Nephron (organoid): ENCODE measurements around the gene CTNND2.
"Not testable (repeated sequence)": the region's sequence is repeated elsewhere in the genome, so short reads cannot be mapped to it uniquely, and the experiment has no call there.

Source experiments
- H3K27ac Mint-ChIP-seq, 3 experiments: 2 replicates each; pipeline ENCODE4 v1.8.0; 2020; ENCODE audit warnings: mixed read lengths in 3 of 3, mild to moderate bottlenecking in 2 of 3, moderate library complexity in 1 of 3
- H3K27me3 Mint-ChIP-seq: 2 replicates; pipeline ENCODE4 v1.8.0; 2021; ENCODE audit warnings: low read depth, mild to moderate bottlenecking, moderate library complexity, mixed read lengths
- H3K36me3 Mint-ChIP-seq: 2 replicates; pipeline ENCODE4 v1.8.0; 2020; ENCODE audit warnings: low read depth, mixed read lengths
- H3K4me1 Mint-ChIP-seq: 2 replicates; pipeline ENCODE4 v1.8.0; 2020; ENCODE audit warnings: mixed read lengths
- H3K4me3 Mint-ChIP-seq, 3 experiments: 2 replicates each; pipeline ENCODE4 v1.8.0; 2020; ENCODE audit warnings: mild to moderate bottlenecking in 3 of 3, mixed read lengths in 3 of 3, moderate library complexity in 2 of 3
- H3K9me3 Mint-ChIP-seq: 2 replicates; pipeline ENCODE4 v1.8.0; 2020; ENCODE audit warnings: mixed read lengths
- TF ChIP-seq, protein P1 (sequence below), 3 experiments: fragments of 200-600 bp; sonication (generic); IDR thresholded peaks; one replicate each; pipeline ENCODE4 v1.5.0; 2021; ENCODE audit warnings: antibody characterized with exemption in 3 of 3; ENCODE audit not compliant: unreplicated experiment in 3 of 3

The CTNND2 gene

DNA sequence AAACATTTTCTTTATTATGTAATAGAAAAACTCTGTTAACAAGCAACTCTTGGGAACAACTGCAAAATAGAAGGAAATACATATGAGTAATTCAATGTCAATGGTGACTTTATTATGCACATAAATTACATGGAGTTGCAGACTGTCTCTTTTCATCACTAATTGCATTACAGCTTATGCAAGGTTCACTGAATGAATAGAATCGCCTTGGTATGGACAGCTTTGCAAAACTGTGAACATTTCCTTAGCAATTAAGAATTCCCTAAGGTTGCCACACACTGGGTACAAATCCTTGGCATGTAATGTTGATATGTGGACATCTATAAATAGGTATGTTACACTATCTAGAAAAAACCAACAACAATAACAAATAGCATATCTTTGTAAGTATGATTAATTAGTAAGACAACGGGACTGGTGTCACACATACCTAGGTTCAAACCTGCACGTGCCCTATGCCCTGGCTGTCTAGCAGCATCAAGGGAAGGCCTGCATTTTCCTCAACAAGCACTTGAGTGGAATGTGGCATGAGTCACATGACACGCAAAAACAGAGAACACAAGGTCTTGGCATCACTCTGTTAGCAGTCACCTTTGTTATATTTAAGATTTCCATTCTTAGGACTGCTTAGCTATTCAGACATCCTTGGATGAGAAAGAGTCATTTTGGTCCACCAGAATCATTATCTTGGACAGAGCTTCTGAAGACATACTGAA is 263.9 kb downstream of the CTNND2 start:
- no peaks in the 10 kb centered on the region for H3K9me3 Mint-ChIP-seq
- H3K27ac Mint-ChIP-seq = no peak overlapping the region
- H3K27me3 Mint-ChIP-seq = no peaks in the 10 kb centered on the region
- TF ChIP-seq, protein P1, sequence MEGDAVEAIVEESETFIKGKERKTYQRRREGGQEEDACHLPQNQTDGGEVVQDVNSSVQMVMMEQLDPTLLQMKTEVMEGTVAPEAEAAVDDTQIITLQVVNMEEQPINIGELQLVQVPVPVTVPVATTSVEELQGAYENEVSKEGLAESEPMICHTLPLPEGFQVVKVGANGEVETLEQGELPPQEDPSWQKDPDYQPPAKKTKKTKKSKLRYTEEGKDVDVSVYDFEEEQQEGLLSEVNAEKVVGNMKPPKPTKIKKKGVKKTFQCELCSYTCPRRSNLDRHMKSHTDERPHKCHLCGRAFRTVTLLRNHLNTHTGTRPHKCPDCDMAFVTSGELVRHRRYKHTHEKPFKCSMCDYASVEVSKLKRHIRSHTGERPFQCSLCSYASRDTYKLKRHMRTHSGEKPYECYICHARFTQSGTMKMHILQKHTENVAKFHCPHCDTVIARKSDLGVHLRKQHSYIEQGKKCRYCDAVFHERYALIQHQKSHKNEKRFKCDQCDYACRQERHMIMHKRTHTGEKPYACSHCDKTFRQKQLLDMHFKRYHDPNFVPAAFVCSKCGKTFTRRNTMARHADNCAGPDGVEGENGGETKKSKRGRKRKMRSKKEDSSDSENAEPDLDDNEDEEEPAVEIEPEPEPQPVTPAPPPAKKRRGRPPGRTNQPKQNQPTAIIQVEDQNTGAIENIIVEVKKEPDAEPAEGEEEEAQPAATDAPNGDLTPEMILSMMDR (IDR thresholded peaks at IDR 0.05; ENCODE audit: unreplicated experiment in 3 of 3) = no peak
- no peak overlapping the region for H3K4me3 Mint-ChIP-seq
- no peaks in the 10 kb centered on the region for H3K36me3 Mint-ChIP-seq
- H3K4me1 Mint-ChIP-seq = no peaks in the 10 kb centered on the region

DNA sequence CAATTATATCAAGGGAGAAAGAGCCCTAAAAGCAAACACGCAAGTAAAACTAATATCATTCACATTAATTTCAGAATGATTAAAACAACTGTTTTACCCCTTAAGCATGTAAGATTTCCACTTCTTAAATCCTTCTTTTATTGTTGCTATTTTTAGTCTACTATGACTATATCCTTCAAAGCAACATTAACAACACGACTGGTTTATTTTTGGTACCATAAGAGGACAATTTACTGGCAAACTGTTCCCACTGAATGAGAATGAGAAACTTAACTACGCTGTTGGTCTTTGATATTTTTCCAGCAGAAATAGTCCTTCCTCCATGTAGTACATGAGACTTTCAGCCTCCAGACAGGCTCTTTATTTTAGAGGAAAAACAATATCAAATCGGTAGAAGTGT is 281.5 kb downstream of the CTNND2 start:
- Mint-ChIP-seq H3K4me3 (no peak overlapping the region), H3K27ac (no peak overlapping the region), H3K4me1 (no peaks in the 10 kb centered on the region), H3K36me3 (no peaks in the 10 kb centered on the region), H3K9me3 (peaks cover 3% of the 10 kb centered on the region), H3K27me3 (no peaks in the 10 kb centered on the region)
- TF ChIP-seq, protein P1 (IDR thresholded peaks at IDR 0.05; ENCODE audit: unreplicated experiment in 3 of 3) = no peak

DNA sequence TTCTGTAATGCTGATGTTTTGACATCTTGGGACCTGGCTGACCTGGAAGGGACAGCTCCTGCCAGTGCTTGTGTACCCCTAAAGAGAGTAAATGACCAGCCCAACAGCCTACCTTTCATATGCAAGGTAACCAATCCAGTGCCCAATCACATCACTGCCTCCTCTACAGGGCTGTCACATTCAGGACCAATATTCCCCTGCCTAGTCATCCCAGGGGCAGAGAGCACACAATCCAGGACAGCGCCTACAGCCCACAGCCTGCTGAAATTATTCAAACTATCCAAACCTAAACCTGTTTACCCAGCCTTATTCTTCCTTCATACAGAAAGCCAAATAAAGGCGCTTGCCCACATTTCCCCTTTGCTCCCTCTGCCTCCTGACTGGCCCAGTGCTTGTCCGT is 284.1 kb downstream of the CTNND2 start:
- Mint-ChIP-seq H3K4me3 (no peak overlapping the region), H3K9me3 (peaks cover 3% of the 10 kb centered on the region), H3K27ac (no peak overlapping the region), H3K4me1 (no peaks in the 10 kb centered on the region), H3K36me3 (no peaks in the 10 kb centered on the region), H3K27me3 (peaks cover 3% of the 10 kb centered on the region)
- TF ChIP-seq, protein P1 (IDR thresholded peaks at IDR 0.05; ENCODE audit: unreplicated experiment in 3 of 3) = no peak

DNA sequence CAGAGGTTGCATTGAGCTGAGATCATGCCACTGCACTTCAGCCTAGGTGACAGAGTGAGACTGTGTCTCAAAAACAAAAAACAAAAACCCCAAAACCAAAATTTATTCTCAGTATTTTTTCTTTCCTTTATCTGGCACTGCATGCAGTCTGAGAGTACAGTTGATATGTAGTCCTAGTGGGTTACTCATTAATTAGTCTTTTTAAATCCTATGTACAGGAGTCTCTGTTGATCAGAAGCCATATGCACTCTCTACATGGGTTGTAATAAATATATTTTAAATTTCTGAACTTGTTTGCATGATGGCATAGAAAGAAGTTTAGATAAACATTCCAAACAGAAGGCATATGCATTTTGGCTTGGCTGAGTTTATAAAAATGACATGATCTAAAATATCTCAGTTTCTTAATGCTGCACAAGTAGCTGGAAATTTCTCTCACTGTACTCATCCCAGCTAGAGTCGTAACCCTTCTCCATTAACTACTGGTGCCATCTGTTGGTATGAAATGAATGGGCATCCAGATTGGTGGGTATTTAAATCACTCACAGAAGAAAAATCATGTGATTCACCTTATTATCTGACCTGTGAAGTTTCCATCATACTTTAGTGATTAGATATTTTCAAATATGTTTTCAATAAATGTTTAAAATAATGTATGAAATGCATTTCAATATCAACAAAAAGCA is 284.8 kb downstream of the CTNND2 start:
- no peaks in the 10 kb centered on the region for H3K36me3 Mint-ChIP-seq
- H3K9me3 Mint-ChIP-seq = peaks cover 3% of the 10 kb centered on the region
- no peak overlapping the region for H3K4me3 Mint-ChIP-seq
- no peak overlapping the region for H3K27ac Mint-ChIP-seq
- no peaks in the 10 kb centered on the region for H3K4me1 Mint-ChIP-seq
- TF ChIP-seq, protein P1 (IDR thresholded peaks at IDR 0.05; ENCODE audit: unreplicated experiment in 3 of 3) = peak in 2 of 3 experiments; percentile 29 to 34
- H3K27me3 Mint-ChIP-seq = peaks cover 3% of the 10 kb centered on the region

DNA sequence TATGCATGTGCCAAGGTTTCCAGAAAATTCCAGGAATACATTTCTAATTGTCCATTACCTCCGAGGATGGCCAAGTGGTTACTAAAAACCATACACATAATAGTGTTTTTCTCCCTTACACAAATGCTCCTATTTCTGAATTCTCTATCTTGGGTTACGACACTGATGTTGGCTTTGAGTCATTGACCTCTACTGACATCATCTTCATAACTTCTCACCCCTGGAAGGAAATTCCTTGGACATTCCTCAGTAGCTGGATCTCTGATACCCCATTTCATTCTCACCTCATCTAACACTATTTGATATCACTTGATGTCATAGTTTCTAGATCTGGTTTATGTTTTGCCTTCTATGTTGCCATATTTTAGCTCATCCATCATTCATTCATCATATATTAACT is 287.2 kb downstream of the CTNND2 start:
- no peaks in the 10 kb centered on the region for H3K4me1 Mint-ChIP-seq
- H3K9me3 Mint-ChIP-seq = no peaks in the 10 kb centered on the region
- H3K27ac Mint-ChIP-seq = no peak overlapping the region
- H3K36me3 Mint-ChIP-seq = no peaks in the 10 kb centered on the region
- H3K4me3 Mint-ChIP-seq = no peak overlapping the region
- peaks cover 3% of the 10 kb centered on the region for H3K27me3 Mint-ChIP-seq
- TF ChIP-seq, protein P1 (IDR thresholded peaks at IDR 0.05; ENCODE audit: unreplicated experiment in 3 of 3) = no peak

DNA sequence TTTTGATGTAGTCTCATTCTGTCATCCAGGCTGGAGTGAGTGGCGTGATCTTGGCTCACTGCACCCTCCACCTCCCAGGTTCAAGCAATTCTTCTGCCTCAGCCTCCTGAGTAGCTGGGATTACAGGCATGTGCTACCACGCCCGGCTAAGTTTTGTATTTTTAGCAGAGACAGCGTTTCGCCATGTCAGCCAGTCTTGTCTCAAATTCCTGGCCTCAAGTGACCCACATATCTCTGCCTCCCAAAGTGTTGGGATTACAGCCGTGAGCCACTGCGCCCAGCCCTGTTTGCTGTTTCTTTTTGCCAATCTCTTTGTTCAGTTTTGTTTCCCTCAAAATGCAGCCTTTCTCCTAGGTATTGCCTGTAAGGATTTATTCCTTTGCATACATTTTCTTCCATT is 287.6 kb downstream of the CTNND2 start:
- H3K4me1 Mint-ChIP-seq, H3K4me3 Mint-ChIP-seq, H3K9me3 Mint-ChIP-seq, H3K27ac Mint-ChIP-seq, H3K27me3 Mint-ChIP-seq, H3K36me3 Mint-ChIP-seq: not testable (repeated sequence)
